ENCODE results near the gene NCKAP5.

DNA sequence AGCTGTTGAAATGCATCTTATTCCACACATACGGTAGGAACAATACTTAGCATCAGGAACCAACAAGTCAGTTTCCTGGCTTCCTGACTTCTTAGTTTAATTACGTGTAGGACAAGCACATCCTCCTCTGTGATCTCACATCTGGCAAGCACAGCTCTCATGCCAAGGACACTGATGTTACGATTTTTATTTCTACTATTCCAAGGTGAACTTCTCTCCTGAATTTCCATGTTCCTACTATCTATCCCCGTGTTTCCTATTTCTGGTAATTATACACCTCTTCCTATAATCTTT is 374.0 kb downstream of the NCKAP5 start:
- TF ChIP-seq, protein P1, sequence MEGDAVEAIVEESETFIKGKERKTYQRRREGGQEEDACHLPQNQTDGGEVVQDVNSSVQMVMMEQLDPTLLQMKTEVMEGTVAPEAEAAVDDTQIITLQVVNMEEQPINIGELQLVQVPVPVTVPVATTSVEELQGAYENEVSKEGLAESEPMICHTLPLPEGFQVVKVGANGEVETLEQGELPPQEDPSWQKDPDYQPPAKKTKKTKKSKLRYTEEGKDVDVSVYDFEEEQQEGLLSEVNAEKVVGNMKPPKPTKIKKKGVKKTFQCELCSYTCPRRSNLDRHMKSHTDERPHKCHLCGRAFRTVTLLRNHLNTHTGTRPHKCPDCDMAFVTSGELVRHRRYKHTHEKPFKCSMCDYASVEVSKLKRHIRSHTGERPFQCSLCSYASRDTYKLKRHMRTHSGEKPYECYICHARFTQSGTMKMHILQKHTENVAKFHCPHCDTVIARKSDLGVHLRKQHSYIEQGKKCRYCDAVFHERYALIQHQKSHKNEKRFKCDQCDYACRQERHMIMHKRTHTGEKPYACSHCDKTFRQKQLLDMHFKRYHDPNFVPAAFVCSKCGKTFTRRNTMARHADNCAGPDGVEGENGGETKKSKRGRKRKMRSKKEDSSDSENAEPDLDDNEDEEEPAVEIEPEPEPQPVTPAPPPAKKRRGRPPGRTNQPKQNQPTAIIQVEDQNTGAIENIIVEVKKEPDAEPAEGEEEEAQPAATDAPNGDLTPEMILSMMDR (IDR thresholded peaks at IDR 0.05): no peak
- no peak for TF ChIP-seq POLR2A (IDR thresholded peaks at IDR 0.05)
- TF ChIP-seq EP300 (IDR thresholded peaks at IDR 0.05): no peak

Data from upper lobe of left lung (tissue), 4 donors.